Stimulated activated memory B cell treated with anti-CD40 and anti-IgM and Interleukin-4, amounts not matched to agents 10 μg/mL and 1 μg/mL and 100 μg/mL, for 72 hours (primary cell): ENCODE data around the gene MRPS15.
A peak's percentile ranks its signal among the peaks of the same experiment; 100 is the strongest.

Experiments used
- ATAC-seq: fragments of 150-1000 bp; cut with Tn5 transposase; 2 replicates; pipeline ENCODE4 v1.10.0; 2021
- H3K27ac Mint-ChIP-seq: one replicate; pipeline ENCODE4 v1.8.0; 2022; ENCODE audit warnings: mild to moderate bottlenecking, mixed read lengths
- H3K27me3 Mint-ChIP-seq: one replicate; pipeline ENCODE4 v1.8.0; 2022; ENCODE audit warnings: mixed read lengths
- H3K36me3 Mint-ChIP-seq: one replicate; pipeline ENCODE4 v1.8.0; 2022; ENCODE audit warnings: mixed read lengths
- H3K4me1 Mint-ChIP-seq: one replicate; pipeline ENCODE4 v1.8.0; 2022; ENCODE audit warnings: mixed read lengths
- H3K4me3 Mint-ChIP-seq: one replicate; pipeline ENCODE4 v1.8.0; 2022; ENCODE audit warnings: mild to moderate bottlenecking, moderate library complexity, mixed read lengths
- H3K9me3 Mint-ChIP-seq: one replicate; pipeline ENCODE4 v1.8.0; 2022; ENCODE audit warnings: mixed read lengths

The MRPS15 gene

GRCh38 chr1:36425791-36426190, 38.4 kb downstream of the MRPS15 start:
- Mint-ChIP-seq H3K4me1 (peaks cover 7% of the 10 kb centered on the region), H3K27ac (no peak overlapping the region)

GRCh38 chr1:36421649-36422048, 42.5 kb downstream of the MRPS15 start:
- H3K4me3 Mint-ChIP-seq = no peak overlapping the region
- peaks cover 12% of the 10 kb centered on the region for H3K4me1 Mint-ChIP-seq
- peak overlapping the region; percentile 76 for H3K27ac Mint-ChIP-seq
- no peak for ATAC-seq
- no peaks in the 10 kb centered on the region for H3K9me3 Mint-ChIP-seq
- H3K36me3 Mint-ChIP-seq = no peaks in the 10 kb centered on the region
- H3K27me3 Mint-ChIP-seq = no peaks in the 10 kb centered on the region

More at GRCh38 chr1:36425791-36426190, 38.4 kb downstream of the MRPS15 start:
- Mint-ChIP-seq H3K9me3 (no peaks in the 10 kb centered on the region), H3K4me3 (no peak overlapping the region), H3K27me3 (no peaks in the 10 kb centered on the region), H3K36me3 (peaks cover 1% of the 10 kb centered on the region)
- ATAC-seq = no peak

GRCh38 chr1:36420836-36421317, 43.3 kb downstream of the MRPS15 start:
- peaks cover 12% of the 10 kb centered on the region for H3K4me1 Mint-ChIP-seq
- peak; percentile 88 for ATAC-seq

DNA sequence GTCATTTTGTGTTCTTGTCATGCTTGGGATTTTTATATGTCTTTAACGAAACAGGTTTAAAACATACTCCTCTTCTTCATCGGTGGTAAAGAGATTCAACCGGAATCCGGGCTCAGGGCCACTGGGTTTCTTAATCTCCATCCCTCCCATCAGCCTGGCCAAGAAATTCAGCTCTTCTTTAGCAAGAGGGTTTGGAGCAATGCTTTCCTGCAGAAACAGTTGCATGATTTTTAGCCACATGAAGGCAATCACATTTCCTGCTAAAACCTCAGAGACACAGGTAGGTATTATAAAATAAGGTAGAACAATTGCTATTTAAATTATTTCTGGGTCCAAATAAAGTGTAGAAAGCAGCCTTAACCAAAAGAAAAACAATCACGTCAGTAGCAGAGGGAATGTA, 43.8 kb downstream of the MRPS15 start:
- H3K4me1 Mint-ChIP-seq = peaks cover 12% of the 10 kb centered on the region
- H3K27me3 Mint-ChIP-seq = no peaks in the 10 kb centered on the region
- H3K36me3 Mint-ChIP-seq = no peaks in the 10 kb centered on the region
- H3K4me3 Mint-ChIP-seq = no peak overlapping the region
- H3K9me3 Mint-ChIP-seq = no peaks in the 10 kb centered on the region
- ATAC-seq = no peak
- H3K27ac Mint-ChIP-seq = peak overlapping the region; percentile 76

More at GRCh38 chr1:36420836-36421317, 43.3 kb downstream of the MRPS15 start:
- H3K4me3 Mint-ChIP-seq = no peak overlapping the region
- peak overlapping the region; percentile 76 for H3K27ac Mint-ChIP-seq
- no peaks in the 10 kb centered on the region for H3K27me3 Mint-ChIP-seq
- H3K9me3 Mint-ChIP-seq = no peaks in the 10 kb centered on the region
- H3K36me3 Mint-ChIP-seq = no peaks in the 10 kb centered on the region

DNA sequence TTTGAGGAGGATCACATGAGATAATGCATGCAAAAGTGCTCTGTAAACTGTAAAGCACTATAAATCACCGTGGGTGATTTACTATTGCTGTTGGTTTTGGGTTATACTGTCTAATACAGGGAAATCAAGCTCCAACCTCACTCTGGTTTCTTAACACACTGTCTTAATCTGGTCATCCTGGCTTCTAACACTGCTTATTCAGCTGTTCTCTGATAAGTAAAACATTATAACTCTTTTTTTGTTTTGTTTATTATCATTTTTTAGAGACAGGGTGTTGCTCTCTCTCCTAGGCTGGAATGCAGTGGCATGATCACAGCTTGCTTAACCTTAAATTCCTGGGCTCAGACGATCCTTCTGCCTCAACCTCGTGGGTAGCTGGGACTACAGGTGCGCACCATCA, 44.6 kb downstream of the MRPS15 start:
- no peak for ATAC-seq
- Mint-ChIP-seq H3K36me3 (no peaks in the 10 kb centered on the region), H3K27me3 (no peaks in the 10 kb centered on the region), H3K4me3 (no peak overlapping the region), H3K27ac (no peak overlapping the region), H3K4me1 (peaks cover 12% of the 10 kb centered on the region), H3K9me3 (no peaks in the 10 kb centered on the region)

- Mint-ChIP-seq H3K4me3 (no peak overlapping the region), H3K9me3 (no peaks in the 10 kb centered on the region), H3K27me3 (no peaks in the 10 kb centered on the region), H3K27ac (no peak overlapping the region), H3K36me3 (no peaks in the 10 kb centered on the region), H3K4me1 (peaks cover 12% of the 10 kb centered on the region)
- no peak for ATAC-seq
Observed at GRCh38 chr1:36419140-36419539, 45.0 kb downstream of the MRPS15 start.

- ATAC-seq = no peak
- H3K4me1 Mint-ChIP-seq = peaks cover 12% of the 10 kb centered on the region
- H3K36me3 Mint-ChIP-seq = no peaks in the 10 kb centered on the region
- no peaks in the 10 kb centered on the region for H3K9me3 Mint-ChIP-seq
- H3K27me3 Mint-ChIP-seq = no peaks in the 10 kb centered on the region
- H3K27ac Mint-ChIP-seq = no peak overlapping the region
- H3K4me3 Mint-ChIP-seq = no peak overlapping the region
Observed at GRCh38 chr1:36417931-36418330, 46.3 kb downstream of the MRPS15 start.

- peaks cover 4% of the 10 kb centered on the region for H3K9me3 Mint-ChIP-seq
- H3K27me3 Mint-ChIP-seq = no peaks in the 10 kb centered on the region
- ATAC-seq = no peak
- peaks cover 7% of the 10 kb centered on the region for H3K36me3 Mint-ChIP-seq
- no peak overlapping the region for H3K27ac Mint-ChIP-seq
- H3K4me1 Mint-ChIP-seq = peaks cover 15% of the 10 kb centered on the region
- H3K4me3 Mint-ChIP-seq = no peak overlapping the region
Observed at GRCh38 chr1:36415661-36416326, 48.4 kb downstream of the MRPS15 start.

- peaks cover 14% of the 10 kb centered on the region for H3K36me3 Mint-ChIP-seq
- no peaks in the 10 kb centered on the region for H3K27me3 Mint-ChIP-seq
- no peak overlapping the region for H3K27ac Mint-ChIP-seq
- peaks cover 10% of the 10 kb centered on the region for H3K4me1 Mint-ChIP-seq
- H3K4me3 Mint-ChIP-seq = no peak overlapping the region
- no peak for ATAC-seq
- peaks cover 6% of the 10 kb centered on the region for H3K9me3 Mint-ChIP-seq
Observed at GRCh38 chr1:36414384-36414783, 49.8 kb downstream of the MRPS15 start.

DNA sequence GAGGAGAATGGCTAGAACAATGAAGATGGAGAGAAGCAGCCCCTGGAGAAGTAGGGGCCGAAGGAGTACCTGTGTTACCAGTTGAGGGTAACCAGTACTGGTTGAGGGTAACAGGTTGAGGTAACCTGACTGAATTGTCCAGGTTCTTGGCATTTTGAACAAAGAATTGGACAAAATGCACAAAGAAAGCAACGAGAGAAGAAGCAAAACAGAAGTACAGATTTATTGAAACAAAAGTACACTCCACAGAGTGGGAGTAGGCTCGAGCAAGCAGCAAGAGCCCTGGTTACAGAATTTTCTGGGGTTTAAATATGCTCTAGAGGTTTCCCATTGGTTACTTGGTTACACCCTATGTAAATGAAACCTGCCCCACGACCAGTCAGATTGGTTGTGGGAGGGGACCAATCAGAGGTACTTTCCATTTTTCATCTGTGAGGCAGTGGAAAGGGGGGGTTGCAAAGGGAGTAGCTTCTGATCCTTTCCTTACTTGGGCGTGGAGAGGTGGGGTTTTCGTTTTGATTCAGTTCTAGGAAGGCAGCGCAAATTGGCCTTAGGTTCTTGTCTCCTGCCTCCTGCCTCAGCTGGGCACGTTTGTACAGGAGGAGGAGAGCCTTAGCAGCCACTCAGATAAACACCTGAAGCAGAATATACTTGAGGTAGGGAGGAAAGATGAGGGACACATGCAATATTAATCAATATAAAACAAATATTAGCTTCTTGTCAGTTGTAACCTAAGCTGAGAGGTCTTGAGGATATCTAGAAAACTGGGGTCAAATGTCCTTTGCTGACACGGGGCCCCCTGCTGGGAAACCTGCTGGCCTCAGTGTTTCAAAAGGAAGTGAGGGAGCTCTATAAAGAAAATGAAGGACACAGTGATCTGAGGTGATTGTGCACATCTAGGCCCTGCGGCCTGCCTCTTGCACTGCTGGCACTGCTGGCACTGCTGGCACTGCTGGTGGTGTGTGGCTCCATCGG, 52.2 kb downstream of the MRPS15 start:
- H3K27me3 Mint-ChIP-seq = no peaks in the 10 kb centered on the region
- H3K4me3 Mint-ChIP-seq = no peak overlapping the region
- ATAC-seq = peak; percentile 53
- peaks cover 10% of the 10 kb centered on the region for H3K4me1 Mint-ChIP-seq
- H3K9me3 Mint-ChIP-seq = peaks cover 6% of the 10 kb centered on the region
- H3K36me3 Mint-ChIP-seq = peaks cover 22% of the 10 kb centered on the region
- H3K27ac Mint-ChIP-seq = peak overlapping the region; percentile 16

DNA sequence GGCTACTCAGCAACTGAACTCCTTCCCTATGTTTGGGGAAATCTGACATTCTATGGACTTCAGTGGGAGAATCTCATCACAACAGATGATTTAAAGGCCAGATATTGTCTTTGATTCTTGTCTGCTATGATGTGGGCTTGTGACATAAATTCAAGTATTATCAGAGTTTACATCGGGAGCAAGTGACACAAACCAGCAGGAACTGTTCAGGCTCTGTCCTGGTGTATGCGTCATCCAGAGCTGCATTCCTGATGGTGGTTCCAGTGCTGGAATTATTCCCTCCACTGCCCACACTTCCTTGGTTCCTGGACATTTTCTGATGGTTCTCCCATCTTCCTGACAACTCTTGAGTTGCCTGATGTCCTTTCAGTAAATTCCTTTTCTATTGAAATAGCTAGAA, 55.7 kb downstream of the MRPS15 start:
- H3K27ac Mint-ChIP-seq = no peak overlapping the region
- no peak overlapping the region for H3K4me3 Mint-ChIP-seq
- ATAC-seq = no peak
- H3K36me3 Mint-ChIP-seq = peaks cover 36% of the 10 kb centered on the region
- peaks cover 11% of the 10 kb centered on the region for H3K9me3 Mint-ChIP-seq
- H3K27me3 Mint-ChIP-seq = no peaks in the 10 kb centered on the region
- peaks cover 17% of the 10 kb centered on the region for H3K4me1 Mint-ChIP-seq

DNA sequence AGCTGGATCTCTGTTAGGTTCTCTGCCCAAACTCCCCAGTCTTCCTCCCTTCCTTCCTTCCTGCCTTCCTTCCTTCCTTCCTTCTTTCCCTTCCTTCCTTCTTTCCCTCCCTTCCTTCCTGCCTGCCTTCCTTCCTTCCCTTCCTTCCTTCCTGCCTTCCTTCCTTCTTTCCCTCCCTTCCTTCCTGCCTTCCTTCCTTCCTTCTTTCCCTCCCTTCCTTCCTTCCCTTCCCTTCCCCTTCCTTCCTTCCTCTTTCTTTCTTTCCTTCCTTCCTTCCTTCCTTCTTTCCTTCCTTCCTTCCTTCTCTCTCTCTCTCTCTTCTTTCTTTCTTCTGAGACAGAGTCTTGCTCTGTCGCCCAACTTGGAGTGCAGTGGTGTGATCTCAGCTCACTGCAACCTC, 57.7 kb downstream of the MRPS15 start:
- Mint-ChIP-seq H3K36me3 (peaks cover 33% of the 10 kb centered on the region), H3K4me1 (peaks cover 21% of the 10 kb centered on the region), H3K4me3 (no peak overlapping the region), H3K27me3 (no peaks in the 10 kb centered on the region), H3K9me3 (peaks cover 9% of the 10 kb centered on the region), H3K27ac (peak overlapping the region; percentile 69)
- ATAC-seq = no peak
